H1 (cell line): ENCODE data around the gene GSTO2. TPM values are rescaled to one million over a fixed set of nuclear protein-coding genes. Genes with fewer than 3 reads are reported as not detected.

Experiments
- CTCF ChIA-PET: fragments of 300-600 bp; sonication (Branson Sonifier 250); formaldehyde crosslinking; loops from one replicate; lab custom pipeline; 2021; ENCODE audit not compliant: partially characterized antibody; lab: Charles Lee
- POLR2A ChIA-PET: fragments of 300-600 bp; sonication (Branson Sonifier 250); formaldehyde crosslinking; loops from one replicate; lab custom pipeline; 2021; ENCODE audit warnings: inconsistent platforms; ENCODE audit not compliant: partially characterized antibody; lab: Charles Lee
- DNase-seq, 2 experiments: peaks; one replicate each; pipeline versions ENCODE4 v3.0.0 to v3.0.0-alpha.2; 2010 to 2022; ENCODE audit warnings: low spot score in 2 of 2, low read depth in 1 of 2, mixed read lengths in 1 of 2
- FAIRE-seq: peaks from 2 replicates; lab custom pipeline; 2011; peaks lifted over from hg19 to GRCh38; lab: Jason Lieb, UNC
- H2AFZ ChIP-seq: 2 replicates; pipeline ENCODE4 v1.8.1; 2012; ENCODE audit warnings: low read length, inconsistent platforms
- H2AK5ac ChIP-seq: 2 replicates; pipeline ENCODE4 v1.6.1; 2013; ENCODE audit warnings: low read depth, low read length
- H2BK120ac ChIP-seq: replicated peaks from 2 replicates; pipeline ENCODE3; 2013; ENCODE audit warnings: low read depth, low read length, inconsistent platforms
- H2BK12ac ChIP-seq: 2 replicates; pipeline ENCODE4 v1.6.1; 2013; ENCODE audit warnings: low read depth, low read length
- H2BK15ac ChIP-seq: 2 replicates; pipeline ENCODE4 v1.6.1; 2013; ENCODE audit warnings: low read length
- H2BK20ac ChIP-seq: 2 replicates; pipeline ENCODE4 v1.6.1; 2013; ENCODE audit warnings: low read length
- H2BK5ac ChIP-seq: 2 replicates; pipeline ENCODE4 v1.6.1; 2013; ENCODE audit warnings: low read depth, low read length
- H3K14ac ChIP-seq: 2 replicates; pipeline ENCODE4 v1.6.1; 2013; ENCODE audit warnings: inconsistent platforms; ENCODE audit not compliant: insufficient read length
- H3K18ac ChIP-seq: 2 replicates; pipeline ENCODE4 v1.6.1; 2013; ENCODE audit warnings: low read length; ENCODE audit errors: extremely low read depth
- H3K23ac ChIP-seq: 2 replicates; pipeline ENCODE4 v1.6.1; 2013; ENCODE audit warnings: inconsistent platforms; ENCODE audit not compliant: insufficient read length
- H3K23me2 ChIP-seq: 2 replicates; pipeline ENCODE4 v1.6.1; 2013; ENCODE audit warnings: low read depth, low read length
- H3K27ac ChIP-seq: 2 replicates; pipeline ENCODE4 v1.6.1; 2011; ENCODE audit warnings: low read depth, low read length, inconsistent platforms
- H3K27me3 ChIP-seq, 4 experiments: replicated peaks in 1 of 4; 1 replicate in 1 of 4; 2 replicates in 3 of 4; pipeline versions ENCODE4 v1.6.1 to v1.8.1; 2011 to 2013; ENCODE audit warnings: low read length in 3 of 4, mild to moderate bottlenecking in 3 of 4, inconsistent platforms in 2 of 4, mixed read lengths in 2 of 4, moderate library complexity in 1 of 4; ENCODE audit not compliant: control insufficient read depth in 3 of 4, insufficient read depth in 3 of 4; ENCODE audit errors: extremely low read depth in 1 of 4
- H3K36me3 ChIP-seq, 4 experiments: 2 replicates each; pipeline versions ENCODE4 v1.6.1 to v1.8.1; 2011 to 2013; ENCODE audit warnings: mild to moderate bottlenecking in 4 of 4, low read length in 3 of 4, moderate library complexity in 2 of 4, control low read depth in 1 of 4, inconsistent platforms in 1 of 4; ENCODE audit not compliant: insufficient read depth in 4 of 4, control insufficient read depth in 2 of 4
- H3K4ac ChIP-seq: replicated peaks from 2 replicates; pipeline ENCODE3; 2013; ENCODE audit warnings: low read length, low read depth, mixed read lengths, inconsistent platforms; ENCODE audit not compliant: insufficient read length
- H3K4me1 ChIP-seq, 4 experiments: replicated peaks in 1 of 4; 1 replicate in 1 of 4; 2 replicates in 3 of 4; pipeline versions ENCODE4 v1.6.1 to v1.8.1; 2011 to 2013; ENCODE audit warnings: low read length in 3 of 4, inconsistent platforms in 2 of 4, mixed read lengths in 1 of 4; ENCODE audit not compliant: insufficient read depth in 4 of 4, control insufficient read depth in 3 of 4
- H3K4me2 ChIP-seq, 2 experiments: 2 replicates each; pipeline versions ENCODE4 v1.6.1 to v1.8.1; 2011 to 2013; ENCODE audit warnings: low read depth in 2 of 2, low read length in 2 of 2, control low read depth in 1 of 2, inconsistent platforms in 1 of 2, mild to moderate bottlenecking in 1 of 2; ENCODE audit not compliant: insufficient read depth in 1 of 2
- H3K4me3 ChIP-seq, 4 experiments: fragments of 200-600, 300-600 bp in 1 of 4; sonication (generic), shearing (Covaris generic), sonication (Bioruptor Twin) in 1 of 4; 2 replicates each; pipeline versions ENCODE4 v1.5.1 to v1.8.1; 2011 to 2016; ENCODE audit warnings: low read length in 4 of 4, low read depth in 3 of 4, control low read depth in 2 of 4, inconsistent platforms in 2 of 4, mild to moderate bottlenecking in 2 of 4, mixed read lengths in 1 of 4, moderate library complexity in 1 of 4; ENCODE audit not compliant: insufficient read depth in 2 of 4; ENCODE audit errors: extremely low read depth in 1 of 4
- H3K56ac ChIP-seq: replicated peaks from 2 replicates; pipeline ENCODE3; 2013; ENCODE audit warnings: low read depth, mild to moderate bottlenecking, mixed read lengths, low read length, inconsistent platforms; ENCODE audit not compliant: insufficient read length
- H3K79me1 ChIP-seq: 2 replicates; pipeline ENCODE4 v1.6.1; 2013; ENCODE audit warnings: low read depth, low read length, control low read depth
- H3K79me2 ChIP-seq, 2 experiments: 2 replicates each; pipeline versions ENCODE4 v1.6.1 to v1.8.1; 2012 to 2013; ENCODE audit warnings: low read length in 2 of 2, mild to moderate bottlenecking in 2 of 2, inconsistent platforms in 1 of 2; ENCODE audit not compliant: insufficient read depth in 2 of 2, control insufficient read depth in 1 of 2
- H3K9ac ChIP-seq, 4 experiments: replicated peaks in 1 of 4; 1 replicate in 1 of 4; 2 replicates in 3 of 4; pipeline versions ENCODE4 v1.6.1 to v1.8.1; 2011 to 2013; ENCODE audit warnings: low read depth in 3 of 4, low read length in 3 of 4, control low read depth in 2 of 4, mild to moderate bottlenecking in 2 of 4, moderate library complexity in 2 of 4, inconsistent platforms in 1 of 4; ENCODE audit errors: extremely low read depth in 1 of 4
- H3K9me3 ChIP-seq, 2 experiments: 2 replicates each; pipeline versions ENCODE4 v1.6.1 to v1.8.1; 2012 to 2013; ENCODE audit warnings: mild to moderate bottlenecking in 2 of 2, moderate library complexity in 2 of 2, control low read depth in 1 of 2, inconsistent platforms in 1 of 2, low read depth in 1 of 2, low read length in 1 of 2, mixed read lengths in 1 of 2; ENCODE audit not compliant: insufficient read depth in 2 of 2
- H4K20me1 ChIP-seq, 2 experiments: replicated peaks in 1 of 2; 2 replicates each; pipeline versions ENCODE3 to v1.8.1; 2011 to 2013; ENCODE audit warnings: inconsistent platforms in 2 of 2, low read length in 2 of 2, mild to moderate bottlenecking in 1 of 2; ENCODE audit not compliant: insufficient read depth in 2 of 2, control insufficient read depth in 1 of 2
- H4K5ac ChIP-seq: 2 replicates; pipeline ENCODE4 v1.6.1; 2013; ENCODE audit warnings: low read length, low read depth, mixed read lengths, inconsistent platforms; ENCODE audit not compliant: insufficient read length
- H4K8ac ChIP-seq: 2 replicates; pipeline ENCODE4 v1.8.0; 2013; ENCODE audit warnings: mild to moderate bottlenecking, moderate library complexity, low read length, inconsistent platforms; ENCODE audit not compliant: insufficient read depth; ENCODE audit errors: extremely low read depth
- H4K91ac ChIP-seq: replicated peaks from 2 replicates; pipeline ENCODE3; 2013; ENCODE audit warnings: low read length, mixed read lengths, inconsistent platforms; ENCODE audit not compliant: insufficient read length
- CBX5 ChIP-seq: fragments of 300-800, 300-1000 bp; sonication (generic); IDR thresholded peaks from 2 replicates; pipeline ENCODE4 v1.7.1; 2016; ENCODE audit warnings: antibody characterized with exemption, low read length, low read depth
- GTF2F1 ChIP-seq: IDR thresholded peaks from 2 replicates; pipeline ENCODE4 v1.6.1; 2012; ENCODE audit warnings: low read depth, low read length, improper control_type of control experiment, borderline replicate concordance
- SAP30 ChIP-seq: fragments of 300-600 bp; sonication (generic); IDR thresholded peaks from 2 replicates; pipeline ENCODE4 v1.7.1; 2012; ENCODE audit warnings: low read length, moderate library complexity, mild to moderate bottlenecking, inconsistent platforms; ENCODE audit not compliant: insufficient read depth, insufficient replicate concordance
- SP4 ChIP-seq: IDR thresholded peaks from 2 replicates; pipeline ENCODE4 v1.6.1; 2012; ENCODE audit warnings: low read length, inconsistent platforms
- TAF1 ChIP-seq: IDR thresholded peaks from 2 replicates; pipeline ENCODE4 v1.6.1; 2011; ENCODE audit warnings: mild to moderate bottlenecking, low read depth, low read length
- TBP ChIP-seq: IDR thresholded peaks from 2 replicates; pipeline ENCODE4 v1.6.1; 2011; ENCODE audit warnings: low read depth, low read length, improper control_type of control experiment
- WGBS, 2 experiments: shearing (Covaris generic) in 1 of 2; methylation state at CpG; one replicate each; pipeline versions ENCODE4 v1.1.6 to v1.1.7; 2013 to 2015; ENCODE audit warnings: low lambda C conversion rate in 2 of 2, mixed read lengths in 2 of 2, inconsistent platforms in 1 of 2, low coverage in 1 of 2, missing lambda C conversion rate in 1 of 2; ENCODE audit not compliant: insufficient replicate concordance in 2 of 2, insufficient coverage in 1 of 2, insufficient read length in 1 of 2; ENCODE audit errors: extremely low coverage in 1 of 2, missing lambda C conversion rate in 1 of 2; 5-methylcytosine and 5-hydroxymethylcytosine counted together
- polyA plus RNA-seq, 7 experiments: library from polyadenylated mRNA; depleted of rRNA in 3 of 7; stranded (reverse) in 5 of 7; unstranded in 2 of 7; fragments of >200 nt in 5 of 7; fragments of 200-250 nt in 2 of 7; gene quantifications; 1 replicate in 5 of 7; 2 replicates in 1 of 7; 4 replicates in 1 of 7; pipeline versions ENCODE4 v1.2.1 to v1.2.3, GENCODE V29; 2011 to 2013; ENCODE audit warnings: missing spikeins in 2 of 7, mixed read lengths in 2 of 7
- total RNA-seq: library from RNA; stranded (reverse); fragmentation: NEBNext Ultra II Directional; extraction: Animal tissue kit (Norgen Biotek cat#: 25700); gene quantifications from 2 replicates; pipeline ENCODE4 v1.2.1, GENCODE V29; 2021

The GSTO2 gene
- total and polyA plus RNA-seq, 2 of the 8 experiments (the other 6 are each of a cell fraction or from before 2014, with no cell fraction given), result 13.1 to 41.7 TPM

GRCh38 chr10:104345941-104346340, 77.0 kb downstream of the GSTO2 start:
- H3K9me3 ChIP-seq, result no peaks in the 10 kb centered on the region
- H2AK5ac ChIP-seq, result no peak overlapping the region
- H3K4ac ChIP-seq, result no peak overlapping the region
- ChIA-PET POLR2A (interaction anchor here (1.7 kb wide), 1 partner anchor 57 kb away, joined by 4 read pairs; no protein-coding TSS in a partner anchor), CTCF (interaction anchor here (0.9 to 17.2 kb wide), 8 partner anchors 8 to 76 kb away, joined by 3 to 379 read pairs (median 7); partner anchors contain the start of gene ITPRIP)
- no peaks in the 10 kb centered on the region for H3K27me3 ChIP-seq
- no peak overlapping the region for H3K18ac ChIP-seq
- H3K9ac ChIP-seq, result no peak overlapping the region
- H2AFZ ChIP-seq, result no peak overlapping the region
- H3K4me3 ChIP-seq, result no peak overlapping the region
- no peak overlapping the region for H2BK15ac ChIP-seq
- no peak overlapping the region for H3K4me2 ChIP-seq
- WGBS, 2 experiments, result 76% methylated on average over 4 of the region's 4 CpGs; no CpG with 5 or more reads in 1 of the 2 experiments
- H2BK12ac ChIP-seq, result no peak overlapping the region
- no peak overlapping the region for H3K27ac ChIP-seq
- peaks cover 0 to 9% (median 3%) of the 10 kb centered on the region in 4 experiments; a peak in 2 of 7 replicates for H3K4me1 ChIP-seq
- FAIRE-seq, result no peak
- H4K5ac ChIP-seq, result no peak overlapping the region
- H3K23ac ChIP-seq, result no peak overlapping the region
- H2BK120ac ChIP-seq, result no peak overlapping the region
- no peaks in the 10 kb centered on the region for H3K79me1 ChIP-seq
- no peaks in the 10 kb centered on the region for H4K20me1 ChIP-seq
- DNase-seq, result no peak
- H3K79me2 ChIP-seq, result no peaks in the 10 kb centered on the region
- no peaks in the 10 kb centered on the region for H3K36me3 ChIP-seq
- H2BK20ac ChIP-seq, result no peak overlapping the region
- no peak overlapping the region for H3K56ac ChIP-seq
- no peak overlapping the region for H4K91ac ChIP-seq
- no peak overlapping the region for H3K14ac ChIP-seq
- no peak overlapping the region for H2BK5ac ChIP-seq
- H4K8ac ChIP-seq, result no peak overlapping the region
- no peaks in the 10 kb centered on the region for H3K23me2 ChIP-seq
- TF ChIP-seq SAP30 (no peak), GTF2F1 (no peak), CBX5 (no peak), SP4 (no peak), TBP (no peak), TAF1 (no peak)
